Measurements from ENCODE around the gene FSTL4. TPM values are rescaled to one million over a fixed set of nuclear protein-coding genes. Genes with fewer than 3 reads are reported as not detected.

Gene FSTL4
- total and polyA plus RNA-seq, 2 of the 13 experiments (the other 11 are each of a cell fraction or from before 2014, with no cell fraction given): 2.1 to 3.0 TPM

DNA sequence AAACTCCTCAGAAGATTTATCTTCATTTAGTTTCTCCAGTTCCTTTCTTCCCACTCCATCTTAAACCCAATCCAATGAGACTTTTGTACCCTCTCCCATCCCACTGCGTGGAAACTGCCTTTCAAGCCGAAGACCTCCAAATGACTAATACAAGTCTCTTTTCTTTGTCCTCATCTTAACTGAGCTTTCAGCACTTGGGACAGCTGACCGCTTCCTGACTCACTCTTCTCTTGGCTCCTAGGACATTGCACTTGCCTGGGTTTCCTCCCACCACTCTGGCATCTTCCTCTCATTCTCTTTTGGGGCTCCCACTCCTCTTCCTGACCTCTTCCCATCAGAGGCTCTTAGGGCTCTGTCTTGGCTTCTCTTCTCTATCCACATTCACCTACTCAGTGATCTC lies 316.8 kb downstream of the FSTL4 start:
- no TSS peak for BruUV-seq (replicated peaks)
- POLR2A ChIA-PET: no interaction called here
- intact Hi-C loops (cut with micrococcal nuclease; ENCODE audit: unreplicated experiment) (no loop called here), in situ Hi-C loops (cut with HindIII; ENCODE audit: extremely low pct_ligation_motif_present, low pct_unique_long_range_greater_than_20kb) (no loop called here)
- H3K27ac ChIP-seq (ENCODE audit: extremely low read length, insufficient read depth, low read length): no peak overlapping the region
- no peak overlapping the region for H3K4me2 ChIP-seq (ENCODE audit: low read depth, low read length)
- WGBS (ENCODE audit: low lambda C conversion rate): 32% methylated on average over 3 of the region's 3 CpGs
- no peaks in the 10 kb centered on the region for H3K36me3 ChIP-seq (replicated peaks in 1 of 2; ENCODE audit: control insufficient read depth in 1 of 2, insufficient read depth in 2 of 2, low read length in 2 of 2)
- H3K4me3 ChIP-seq (replicated peaks in 1 of 3; ENCODE audit: insufficient read depth in 1 of 3, low read depth in 2 of 3, low read length in 3 of 3): no peak overlapping the region
- no peaks in the 10 kb centered on the region for H3K9me3 ChIP-seq (ENCODE audit: low read length)
- H2AFZ ChIP-seq (ENCODE audit: low read length): no peak overlapping the region
- peaks cover 4 to 30% of the 10 kb centered on the region in 2 experiments for H3K27me3 ChIP-seq (ENCODE audit: control insufficient read depth in 1 of 2, insufficient read depth in 2 of 2, low read length in 2 of 2)
- no peaks in the 10 kb centered on the region for H3K4me1 ChIP-seq (ENCODE audit: insufficient read depth, low read length)
- TF ChIP-seq REST (IDR thresholded peaks at IDR 0.05; ENCODE audit: borderline replicate concordance in 1 of 2, low read depth in 1 of 2, low read length in 2 of 2) (peak in 1 of 2 experiments; percentile 71; a peak in 1 of 4 replicates), TOE1 (CRISPR knock-in tag; IDR thresholded peaks at IDR 0.05) (no peak)
- FAIRE-seq (no peak), DNase-seq (ENCODE audit: low spot score) (no peak), ATAC-seq (no peak)
- H3K79me2 ChIP-seq (ENCODE audit: insufficient read depth, low read length): no peaks in the 10 kb centered on the region
- no peaks in the 10 kb centered on the region for H4K20me1 ChIP-seq (ENCODE audit: insufficient read depth, low read length)
- CTCF ChIA-PET (ENCODE audit: low intra/inter-chr PET ratio, low total read pairs): no interaction called here
- H3K9ac ChIP-seq (ENCODE audit: insufficient read depth, low read depth, low read length): no peak overlapping the region

DNA sequence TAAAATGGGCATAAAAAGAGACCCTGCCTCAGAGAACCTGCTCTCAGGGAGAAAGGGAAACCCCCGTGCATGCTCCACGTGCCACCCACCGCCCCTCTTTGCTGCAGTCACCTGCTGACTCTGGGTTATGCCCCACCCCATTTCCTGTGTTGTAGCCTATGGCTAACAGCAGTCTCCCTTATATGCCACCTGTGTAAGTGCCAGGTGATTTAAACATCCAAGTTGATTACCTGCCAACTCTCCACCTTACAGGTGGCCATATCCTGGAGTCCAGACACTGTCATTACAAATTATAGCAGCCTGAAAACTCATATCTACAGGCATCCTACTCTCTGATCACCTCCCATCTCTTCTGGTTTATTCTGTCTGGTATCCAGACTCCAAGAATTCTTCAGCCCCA lies 318.0 kb downstream of the FSTL4 start:
- Histone ChIP-seq H2AFZ (ENCODE audit: low read length) (no peak overlapping the region), H3K27ac (ENCODE audit: extremely low read length, insufficient read depth, low read length) (no peak overlapping the region), H3K4me1 (ENCODE audit: insufficient read depth, low read length) (no peaks in the 10 kb centered on the region), H3K79me2 (ENCODE audit: insufficient read depth, low read length) (no peaks in the 10 kb centered on the region), H3K27me3 (ENCODE audit: control insufficient read depth in 1 of 2, insufficient read depth in 2 of 2, low read length in 2 of 2) (peaks cover 4 to 30% of the 10 kb centered on the region in 2 experiments), H3K4me3 (replicated peaks in 1 of 3; ENCODE audit: insufficient read depth in 1 of 3, low read depth in 2 of 3, low read length in 3 of 3) (no peak overlapping the region), H3K9ac (ENCODE audit: insufficient read depth, low read depth, low read length) (no peak overlapping the region), H3K4me2 (ENCODE audit: low read depth, low read length) (no peak overlapping the region), H4K20me1 (ENCODE audit: insufficient read depth, low read length) (no peaks in the 10 kb centered on the region), H3K36me3 (replicated peaks in 1 of 2; ENCODE audit: control insufficient read depth in 1 of 2, insufficient read depth in 2 of 2, low read length in 2 of 2) (no peaks in the 10 kb centered on the region), H3K9me3 (ENCODE audit: low read length) (no peaks in the 10 kb centered on the region)
- FAIRE-seq: no peak
- WGBS (ENCODE audit: low lambda C conversion rate): 0% methylated on average over 3 of the region's 3 CpGs
- in situ Hi-C loops (cut with HindIII; ENCODE audit: extremely low pct_ligation_motif_present, low pct_unique_long_range_greater_than_20kb) (no loop called here), intact Hi-C loops (cut with micrococcal nuclease; ENCODE audit: unreplicated experiment) (no loop called here)
- POLR2A ChIA-PET: no interaction called here
- BruUV-seq (replicated peaks): no TSS peak
- no peak for ATAC-seq
- DNase-seq (ENCODE audit: low spot score): no peak
- CTCF ChIA-PET (ENCODE audit: low intra/inter-chr PET ratio, low total read pairs): no interaction called here
- TF ChIP-seq KMT2B (CRISPR knock-in tag; IDR thresholded peaks at IDR 0.05) (no peak), ZNF609 (CRISPR knock-in tag; IDR thresholded peaks at IDR 0.05; ENCODE audit: borderline replicate concordance) (no peak), ZNF274 (CRISPR knock-in tag; IDR thresholded peaks at IDR 0.05) (no peak), ZNF251 (CRISPR knock-in tag; IDR thresholded peaks at IDR 0.05) (no peak), SP2 (CRISPR knock-in tag; IDR thresholded peaks at IDR 0.05) (no peak), U2AF2 (IDR thresholded peaks at IDR 0.05; ENCODE audit: low read depth, low read length) (no peak), ZNF547 (CRISPR knock-in tag; IDR thresholded peaks at IDR 0.05) (no peak)

All from HepG2 (cell line).